Left ventricle myocardium inferior (tissue), 1 donor: ENCODE results near the gene TPD52L1. TPM values are rescaled to one million over a fixed set of nuclear protein-coding genes. Genes with fewer than 3 reads are reported as not detected.

Source experiments
- DNase-seq: peaks from one replicate; pipeline ENCODE4 v3.0.0-alpha.2; 2020
- H3K27ac ChIP-seq: fragments of 200-600 bp; replicated peaks from 2 replicates; pipeline ENCODE4 v1.8.0; 2021
- H3K27me3 ChIP-seq: fragments of 200-600 bp; 2 replicates; pipeline ENCODE4 v1.8.0; 2021; ENCODE audit warnings: low read depth
- H3K36me3 ChIP-seq: fragments of 200-600 bp; 2 replicates; pipeline ENCODE4 v1.8.0; 2021
- H3K4me1 ChIP-seq: fragments of 200-600 bp; 2 replicates; pipeline ENCODE4 v1.8.0; 2021
- H3K4me3 ChIP-seq: fragments of 200-600 bp; 2 replicates; pipeline ENCODE4 v1.8.0; 2021; ENCODE audit warnings: mild to moderate bottlenecking, moderate library complexity
- H3K9me3 ChIP-seq: fragments of 200-600 bp; replicated peaks from 2 replicates; pipeline ENCODE4 v1.8.0; 2021
- intact Hi-C: fragments of 100-400 bp; cut with micrococcal nuclease; formaldehyde crosslinking; loops from one replicate; pipeline ENCODE4 v1.11.0; 2022
- total RNA-seq: library from RNA; stranded (reverse); fragmentation: NEBNext Ultra II Directional; extraction: Animal tissue kit (Norgen Biotek cat#: 25700); gene quantifications from one replicate; pipeline ENCODE4 v1.2.1, GENCODE V29; 2021
- TF ChIP-seq, protein P1 (sequence below): fragments of 200-600 bp; IDR thresholded peaks from 2 replicates; pipeline ENCODE4 v1.8.0; 2021; ENCODE audit warnings: antibody characterized with exemption, mild to moderate bottlenecking, borderline replicate concordance
- donor health status: DM: no; HTN: yes; CAD: no; lungs with severe emphysema.

Gene TPD52L1
- total RNA-seq, 1 donor from 2014 or later: 64.0 TPM

DNA sequence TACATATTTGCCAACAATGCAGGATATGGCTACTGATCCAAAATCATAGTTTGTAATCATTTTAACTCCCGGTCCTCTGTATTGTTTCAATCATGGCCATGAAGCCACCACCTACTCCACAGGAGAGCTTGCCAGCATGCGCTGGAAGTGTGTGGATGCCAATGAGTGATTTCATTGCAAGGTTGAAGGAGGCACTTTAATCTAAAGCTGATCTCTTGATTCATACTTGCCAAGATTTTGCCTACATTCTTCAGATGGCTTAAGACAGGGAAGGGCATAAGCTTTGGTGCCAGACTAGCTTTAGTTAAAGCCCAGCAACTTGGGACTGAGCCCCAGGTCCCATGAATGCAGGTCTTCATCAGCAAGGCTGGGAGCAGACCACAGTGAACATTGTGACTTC, 58.8 kb downstream of the TPD52L1 start:
- no peak overlapping the region for H3K27ac ChIP-seq
- DNase-seq: no peak
- H3K4me3 ChIP-seq: no peak overlapping the region
- H3K9me3 ChIP-seq: no peaks in the 10 kb centered on the region
- no peaks in the 10 kb centered on the region for H3K27me3 ChIP-seq
- H3K36me3 ChIP-seq: no peaks in the 10 kb centered on the region
- H3K4me1 ChIP-seq: peaks cover 40% of the 10 kb centered on the region
- intact Hi-C loops: no loop called here
- TF ChIP-seq, protein P1, sequence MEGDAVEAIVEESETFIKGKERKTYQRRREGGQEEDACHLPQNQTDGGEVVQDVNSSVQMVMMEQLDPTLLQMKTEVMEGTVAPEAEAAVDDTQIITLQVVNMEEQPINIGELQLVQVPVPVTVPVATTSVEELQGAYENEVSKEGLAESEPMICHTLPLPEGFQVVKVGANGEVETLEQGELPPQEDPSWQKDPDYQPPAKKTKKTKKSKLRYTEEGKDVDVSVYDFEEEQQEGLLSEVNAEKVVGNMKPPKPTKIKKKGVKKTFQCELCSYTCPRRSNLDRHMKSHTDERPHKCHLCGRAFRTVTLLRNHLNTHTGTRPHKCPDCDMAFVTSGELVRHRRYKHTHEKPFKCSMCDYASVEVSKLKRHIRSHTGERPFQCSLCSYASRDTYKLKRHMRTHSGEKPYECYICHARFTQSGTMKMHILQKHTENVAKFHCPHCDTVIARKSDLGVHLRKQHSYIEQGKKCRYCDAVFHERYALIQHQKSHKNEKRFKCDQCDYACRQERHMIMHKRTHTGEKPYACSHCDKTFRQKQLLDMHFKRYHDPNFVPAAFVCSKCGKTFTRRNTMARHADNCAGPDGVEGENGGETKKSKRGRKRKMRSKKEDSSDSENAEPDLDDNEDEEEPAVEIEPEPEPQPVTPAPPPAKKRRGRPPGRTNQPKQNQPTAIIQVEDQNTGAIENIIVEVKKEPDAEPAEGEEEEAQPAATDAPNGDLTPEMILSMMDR: no peak

DNA sequence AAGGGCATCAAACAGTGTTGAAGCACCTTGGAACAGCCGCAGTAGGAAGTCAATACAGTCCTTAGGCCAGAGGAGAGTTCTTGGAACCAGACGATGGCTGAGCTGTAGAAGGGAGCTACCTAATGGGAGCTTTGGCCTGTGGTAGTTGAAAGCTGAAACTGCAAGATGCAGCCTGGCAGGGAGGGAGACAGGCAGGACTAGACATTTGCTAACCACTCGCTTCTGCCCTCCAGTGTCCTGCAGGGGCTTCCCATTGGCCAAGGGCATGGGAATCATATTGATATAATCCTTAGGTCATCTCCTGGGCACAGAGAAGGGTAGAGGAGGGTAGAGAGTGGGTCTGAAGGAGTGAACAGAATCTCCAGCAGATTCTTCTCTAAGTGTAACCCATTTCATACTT, 60.4 kb downstream of the TPD52L1 start:
- no peak for DNase-seq
- intact Hi-C loops: no loop called here
- no peaks in the 10 kb centered on the region for H3K9me3 ChIP-seq
- TF ChIP-seq, protein P1: no peak
- H3K4me1 ChIP-seq: peaks cover 33% of the 10 kb centered on the region
- H3K27ac ChIP-seq: no peak overlapping the region
- H3K36me3 ChIP-seq: no peaks in the 10 kb centered on the region
- H3K4me3 ChIP-seq: no peak overlapping the region
- no peaks in the 10 kb centered on the region for H3K27me3 ChIP-seq

DNA sequence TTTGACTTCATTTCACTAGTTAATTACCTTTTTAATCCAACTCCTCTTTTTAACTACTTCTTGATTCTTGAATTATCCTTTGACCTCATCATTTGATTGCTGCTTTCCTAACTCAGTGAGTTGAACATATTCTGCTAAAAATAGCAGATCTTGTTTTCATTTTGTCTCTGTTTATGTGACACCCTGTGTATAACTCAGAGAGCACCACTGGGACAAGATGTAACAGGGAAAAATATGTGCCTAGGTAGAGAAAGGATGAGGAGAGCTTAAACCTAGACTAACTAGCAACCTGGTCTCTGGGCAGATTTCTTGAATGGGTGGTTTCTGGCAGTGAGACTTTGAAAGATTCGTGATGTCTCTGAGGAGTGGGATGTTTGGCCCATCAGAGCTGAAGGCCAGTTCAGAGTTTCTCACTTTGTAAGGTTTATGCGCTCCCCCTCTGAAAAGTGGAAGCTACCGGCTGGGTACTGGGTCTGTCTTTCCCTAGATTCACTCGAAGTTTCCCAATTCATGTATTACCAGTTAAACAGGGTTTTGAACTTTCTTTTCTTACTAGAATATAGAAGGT, 61.8 kb downstream of the TPD52L1 start:
- TF ChIP-seq, protein P1: no peak
- no peak for DNase-seq
- H3K4me3 ChIP-seq: no peak overlapping the region
- H3K9me3 ChIP-seq: no peaks in the 10 kb centered on the region
- H3K27me3 ChIP-seq: no peaks in the 10 kb centered on the region
- no peaks in the 10 kb centered on the region for H3K36me3 ChIP-seq
- no peak overlapping the region for H3K27ac ChIP-seq
- intact Hi-C loops: no loop called here
- H3K4me1 ChIP-seq: peaks cover 39% of the 10 kb centered on the region

DNA sequence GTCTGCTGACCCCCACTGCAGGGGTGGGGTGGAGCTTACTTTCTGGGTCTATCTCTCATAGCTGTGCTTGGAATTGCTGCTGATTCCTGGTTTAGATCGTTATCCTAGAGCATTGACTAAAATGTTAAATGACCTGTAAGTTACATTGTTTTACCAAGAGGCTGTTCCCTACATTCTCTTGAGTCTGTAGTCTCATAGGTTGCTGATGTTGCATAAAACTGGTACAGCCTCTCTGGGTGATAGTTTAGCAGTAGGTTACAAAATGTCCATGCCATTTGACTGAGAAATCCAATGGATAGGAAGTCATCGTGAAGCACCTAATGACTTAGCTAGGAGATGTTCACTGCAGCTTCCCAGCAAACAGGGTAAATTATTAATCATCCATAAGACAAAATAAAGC, 62.4 kb downstream of the TPD52L1 start:
- DNase-seq: no peak
- no peak overlapping the region for H3K4me3 ChIP-seq
- intact Hi-C loops: no loop called here

DNA sequence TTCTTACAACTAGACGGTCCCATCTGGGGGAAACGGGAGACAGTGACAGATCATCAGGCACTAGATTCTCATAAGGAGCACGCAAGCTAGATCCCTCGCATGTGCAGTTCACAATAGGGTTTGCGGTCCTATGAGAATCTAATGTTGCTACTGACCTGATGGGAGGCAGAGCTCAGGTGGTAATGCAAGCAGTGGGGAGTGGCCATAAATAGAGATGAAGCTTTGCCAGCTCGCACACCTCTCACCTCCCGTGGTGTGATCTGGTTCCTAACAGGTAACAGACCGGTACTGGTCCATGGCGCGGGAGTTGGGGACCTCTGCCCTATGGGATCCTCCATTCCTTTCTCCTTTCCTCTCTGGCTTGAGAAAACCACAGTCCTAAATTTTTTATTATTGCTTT, 63.8 kb downstream of the TPD52L1 start:
- Histone ChIP-seq H3K27me3 (no peaks in the 10 kb centered on the region), H3K27ac (no peak overlapping the region), H3K4me1 (peaks cover 59% of the 10 kb centered on the region), H3K36me3 (no peaks in the 10 kb centered on the region), H3K9me3 (no peaks in the 10 kb centered on the region), H3K4me3 (no peak overlapping the region)
- TF ChIP-seq, protein P1: no peak
- intact Hi-C loops: no loop called here
- no peak for DNase-seq

More for the DNA sequence above, 62.4 kb downstream of the TPD52L1 start:
- H3K9me3 ChIP-seq: no peaks in the 10 kb centered on the region
- no peaks in the 10 kb centered on the region for H3K36me3 ChIP-seq
- no peak overlapping the region for H3K27ac ChIP-seq
- peaks cover 46% of the 10 kb centered on the region for H3K4me1 ChIP-seq
- TF ChIP-seq, protein P1: no peak
- no peaks in the 10 kb centered on the region for H3K27me3 ChIP-seq
